Measurements from ENCODE around the gene NOL4L. TPM values are rescaled to one million over a fixed set of nuclear protein-coding genes. Genes with fewer than 3 reads are reported as not detected.

NOL4L gene
- polyA plus RNA-seq, 1 donor (not counting 4 experiments of a cell fraction or from before 2014, with no cell fraction given), result 1.0 TPM

DNA sequence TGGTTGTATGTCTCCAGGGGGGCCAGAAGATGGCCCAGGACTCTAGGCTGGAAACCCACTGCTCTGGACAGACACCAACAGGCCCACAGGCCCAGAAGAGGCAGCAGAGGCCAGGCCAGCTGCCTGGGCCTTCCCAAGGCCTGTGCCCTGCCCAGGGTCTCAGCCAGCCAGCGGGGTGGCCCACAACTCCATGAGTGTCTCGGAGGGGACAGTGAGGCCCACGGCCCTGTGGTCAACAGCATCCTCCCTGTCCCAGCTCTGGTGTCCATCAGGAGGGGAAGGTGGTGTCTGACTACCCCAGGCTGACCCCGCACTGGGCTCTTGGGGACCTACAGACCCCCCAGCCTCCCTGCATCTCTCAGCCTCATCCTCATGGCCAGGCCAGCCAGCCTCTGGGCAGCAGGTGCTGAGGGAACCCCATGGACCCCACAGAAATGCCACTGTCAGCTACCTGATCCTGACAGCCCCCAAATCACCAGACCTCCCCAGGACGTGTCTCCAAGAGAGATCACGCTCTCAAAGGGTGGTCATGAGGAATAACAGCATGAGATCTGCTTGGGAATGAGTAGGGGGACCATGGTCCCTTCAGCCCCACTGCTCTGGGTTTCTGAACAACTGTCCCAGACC lies 112.4 kb downstream of the NOL4L start:
- Histone ChIP-seq H3K4me3 (ENCODE audit: control insufficient read depth in 2 of 3, extremely low read depth in 1 of 3, insufficient read depth in 2 of 3, low read depth in 1 of 3, low read length in 3 of 3) (no peak overlapping the region), H3K36me3 (ENCODE audit: control insufficient read depth in 2 of 2, extremely low read depth in 1 of 2, insufficient read depth in 2 of 2, low read length in 2 of 2) (no peaks in the 10 kb centered on the region), H3K27me3 (ENCODE audit: control insufficient read depth, extremely low read depth, insufficient read depth, low read length) (peaks cover 9% of the 10 kb centered on the region), H3K9me3 (ENCODE audit: control insufficient read depth, low read depth, low read length) (no peaks in the 10 kb centered on the region), H3K9ac (ENCODE audit: control insufficient read depth, extremely low read depth, insufficient read depth, low read length) (no peak overlapping the region), H3K4me1 (ENCODE audit: control insufficient read depth, extremely low read depth, insufficient read depth, low read length) (peaks cover 7% of the 10 kb centered on the region), H2AFZ (ENCODE audit: control insufficient read depth, low read length) (no peak overlapping the region), H3K79me2 (ENCODE audit: control insufficient read depth, insufficient read depth, low read length) (no peaks in the 10 kb centered on the region), H3K4me2 (ENCODE audit: control insufficient read depth, extremely low read depth, insufficient read depth, low read depth, low read length) (no peak overlapping the region), H3K27ac (ENCODE audit: control insufficient read depth, insufficient read depth, low read length) (no peak overlapping the region), H4K20me1 (ENCODE audit: control insufficient read depth, extremely low read depth, insufficient read depth, low read length) (no peaks in the 10 kb centered on the region), H3K9me1 (ENCODE audit: control insufficient read depth, extremely low read depth, insufficient read depth, low read length) (no peaks in the 10 kb centered on the region)
- no peak for FAIRE-seq
- no peak for DNase-seq (ENCODE audit: low read depth, low spot score)
- dilution Hi-C loops (cut with MboI; ENCODE audit: extremely low pct_ligation_motif_present, low sequenced_read_pairs), result no loop called here
- TF ChIP-seq, protein P1, sequence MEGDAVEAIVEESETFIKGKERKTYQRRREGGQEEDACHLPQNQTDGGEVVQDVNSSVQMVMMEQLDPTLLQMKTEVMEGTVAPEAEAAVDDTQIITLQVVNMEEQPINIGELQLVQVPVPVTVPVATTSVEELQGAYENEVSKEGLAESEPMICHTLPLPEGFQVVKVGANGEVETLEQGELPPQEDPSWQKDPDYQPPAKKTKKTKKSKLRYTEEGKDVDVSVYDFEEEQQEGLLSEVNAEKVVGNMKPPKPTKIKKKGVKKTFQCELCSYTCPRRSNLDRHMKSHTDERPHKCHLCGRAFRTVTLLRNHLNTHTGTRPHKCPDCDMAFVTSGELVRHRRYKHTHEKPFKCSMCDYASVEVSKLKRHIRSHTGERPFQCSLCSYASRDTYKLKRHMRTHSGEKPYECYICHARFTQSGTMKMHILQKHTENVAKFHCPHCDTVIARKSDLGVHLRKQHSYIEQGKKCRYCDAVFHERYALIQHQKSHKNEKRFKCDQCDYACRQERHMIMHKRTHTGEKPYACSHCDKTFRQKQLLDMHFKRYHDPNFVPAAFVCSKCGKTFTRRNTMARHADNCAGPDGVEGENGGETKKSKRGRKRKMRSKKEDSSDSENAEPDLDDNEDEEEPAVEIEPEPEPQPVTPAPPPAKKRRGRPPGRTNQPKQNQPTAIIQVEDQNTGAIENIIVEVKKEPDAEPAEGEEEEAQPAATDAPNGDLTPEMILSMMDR (optimal IDR thresholded peaks at IDR 0.05 in 1 of 3, IDR thresholded peaks at IDR 0.05 in 1 of 3, conservative IDR thresholded peaks at IDR 0.05 in 1 of 3; ENCODE audit: extremely low read depth in 1 of 3, insufficient read depth in 2 of 3, low read length in 3 of 3), result no peak
- no peak for TF ChIP-seq EZH2 (IDR thresholded peaks at IDR 0.05; ENCODE audit: low read length)

- dilution Hi-C loops (cut with MboI; ENCODE audit: extremely low pct_ligation_motif_present, low sequenced_read_pairs), result no loop called here
- H3K27me3 ChIP-seq (ENCODE audit: control insufficient read depth, extremely low read depth, insufficient read depth, low read length), result peaks cover 5% of the 10 kb centered on the region
- H3K9ac ChIP-seq (ENCODE audit: control insufficient read depth, extremely low read depth, insufficient read depth, low read length), result no peak overlapping the region
- FAIRE-seq, result no peak
- TF ChIP-seq EZH2 (IDR thresholded peaks at IDR 0.05; ENCODE audit: low read length), result no peak
- TF ChIP-seq, protein P1 (optimal IDR thresholded peaks at IDR 0.05 in 1 of 3, IDR thresholded peaks at IDR 0.05 in 1 of 3, conservative IDR thresholded peaks at IDR 0.05 in 1 of 3; ENCODE audit: extremely low read depth in 1 of 3, insufficient read depth in 2 of 3, low read length in 3 of 3), result no peak
- H3K9me3 ChIP-seq (ENCODE audit: control insufficient read depth, low read depth, low read length), result no peaks in the 10 kb centered on the region
- H3K27ac ChIP-seq (ENCODE audit: control insufficient read depth, insufficient read depth, low read length), result no peak overlapping the region
- H3K4me2 ChIP-seq (ENCODE audit: control insufficient read depth, extremely low read depth, insufficient read depth, low read depth, low read length), result no peak overlapping the region
- no peak for DNase-seq (ENCODE audit: low read depth, low spot score)
- no peak overlapping the region for H2AFZ ChIP-seq (ENCODE audit: control insufficient read depth, low read length)
- no peak overlapping the region for H3K4me3 ChIP-seq (ENCODE audit: control insufficient read depth in 2 of 3, extremely low read depth in 1 of 3, insufficient read depth in 2 of 3, low read depth in 1 of 3, low read length in 3 of 3)
- H3K36me3 ChIP-seq (ENCODE audit: control insufficient read depth in 2 of 2, extremely low read depth in 1 of 2, insufficient read depth in 2 of 2, low read length in 2 of 2), result no peaks in the 10 kb centered on the region
- H3K79me2 ChIP-seq (ENCODE audit: control insufficient read depth, insufficient read depth, low read length), result no peaks in the 10 kb centered on the region
- H3K9me1 ChIP-seq (ENCODE audit: control insufficient read depth, extremely low read depth, insufficient read depth, low read length), result no peaks in the 10 kb centered on the region
- H3K4me1 ChIP-seq (ENCODE audit: control insufficient read depth, extremely low read depth, insufficient read depth, low read length), result peaks cover 7% of the 10 kb centered on the region
- no peaks in the 10 kb centered on the region for H4K20me1 ChIP-seq (ENCODE audit: control insufficient read depth, extremely low read depth, insufficient read depth, low read length)
Observed at GRCh38 chr20:32470940-32471339, 114.2 kb downstream of the NOL4L start.

All from keratinocyte (primary cell).